Thyroid gland (tissue), 4 donors: ENCODE data around the gene SUMO3. TPM values are rescaled to one million over a fixed set of nuclear protein-coding genes. Genes with fewer than 3 reads are reported as not detected.

Source experiments
- DNase-seq, 2 donors: peaks; one replicate each; pipeline ENCODE4 v3.0.0-alpha.2; 2019
- H3K27ac ChIP-seq, 3 donors: fragments of 200-600 bp; sonication (generic); 1 replicate in 2 of 3; 2 replicates in 1 of 3; pipeline ENCODE4 v1.5.1; 2016 to 2019; ENCODE audit warnings: mild to moderate bottlenecking in 1 of 3, moderate library complexity in 1 of 3
- H3K27me3 ChIP-seq: fragments of 200-600 bp; sonication (generic); one replicate; pipeline ENCODE4 v1.5.1; 2019
- H3K36me3 ChIP-seq, 2 donors: fragments of 200-600 bp; sonication (generic); one replicate each; pipeline ENCODE4 v1.5.1; 2016 to 2019
- H3K4me1 ChIP-seq, 2 donors: fragments of 200-600 bp; sonication (generic); one replicate each; pipeline ENCODE4 v1.5.1; 2017 to 2019
- H3K4me3 ChIP-seq, 3 donors: fragments of 200-600 bp; sonication (generic); replicated peaks in 1 of 3; 1 replicate in 2 of 3; 2 replicates in 1 of 3; pipeline ENCODE4 v1.5.1; 2016; ENCODE audit warnings: mild to moderate bottlenecking in 1 of 3
- H3K9me3 ChIP-seq: fragments of 200-600 bp; sonication (generic); one replicate; pipeline ENCODE4 v1.5.1; 2017
- CTCF ChIP-seq, 6 experiments: fragments of 200-600 bp in 3 of 6; fragments of 450-650 bp in 3 of 6; sonication (generic) in 3 of 6; IDR thresholded peaks; one replicate each; pipeline ENCODE4 v1.5.1; 2016 to 2019; ENCODE audit warnings: antibody characterized with exemption in 6 of 6, mild to moderate bottlenecking in 2 of 6, inconsistent platforms in 1 of 6, moderate library complexity in 1 of 6
- POLR2A ChIP-seq, 2 donors: fragments of 450-650 bp; IDR thresholded peaks; one replicate each; pipeline ENCODE4 v1.6.1; 2017; ENCODE audit warnings: antibody characterized with exemption in 2 of 2, mild to moderate bottlenecking in 2 of 2, moderate library complexity in 1 of 2
- WGBS, 2 donors: methylation state at CpG; one replicate each; pipeline ENCODE4 v1.1.5; 2017; 5-methylcytosine and 5-hydroxymethylcytosine counted together
- intact Hi-C: fragments of 100-400 bp; cut with DNase I; formaldehyde crosslinking; loops from one replicate; pipeline ENCODE4 v1.15.1; 2023
- total RNA-seq, 4 donors: library from RNA; depleted of rRNA; stranded (reverse); fragments of >200 nt; gene quantifications; one replicate each; pipeline ENCODE4 v1.2.3, GENCODE V29; 2016

The SUMO3 gene
- total RNA-seq, 4 donors from 2014 or later = 65.7 to 127 (median 87.8) TPM

GRCh38 chr21:44855572-44855971 lies 37.7 kb upstream of the SUMO3 start:
- no peak overlapping the region for H3K4me3 ChIP-seq
- H3K4me1 ChIP-seq = no peaks in the 10 kb centered on the region
- H3K9me3 ChIP-seq = no peaks in the 10 kb centered on the region
- WGBS, 2 donors = 96 to 99% methylated on average over 14 of the region's 14 CpGs
- H3K27ac ChIP-seq = no peak overlapping the region
- TF ChIP-seq CTCF (IDR thresholded peaks at IDR 0.05) (no peak), POLR2A (IDR thresholded peaks at IDR 0.05) (no peak)
- no peaks in the 10 kb centered on the region for H3K27me3 ChIP-seq
- DNase-seq = no peak
- H3K36me3 ChIP-seq = peaks cover 60 to 68% of the 10 kb centered on the region in 2 donors
- intact Hi-C loops = no loop called here

- no peak overlapping the region for H3K27ac ChIP-seq
- H3K27me3 ChIP-seq = no peaks in the 10 kb centered on the region
- H3K9me3 ChIP-seq = no peaks in the 10 kb centered on the region
- H3K4me1 ChIP-seq = peaks cover 0 to 2% of the 10 kb centered on the region in 2 donors
- peaks cover 62 to 69% of the 10 kb centered on the region in 2 donors for H3K36me3 ChIP-seq
- intact Hi-C loops = no loop called here
- TF ChIP-seq POLR2A (IDR thresholded peaks at IDR 0.05) = no peak
- DNase-seq = no peak
- no peak overlapping the region for H3K4me3 ChIP-seq
- WGBS, 2 donors = 86 to 92% methylated on average over 31 of the region's 31 CpGs
Observed at GRCh38 chr21:44854664-44855446, 37.0 kb upstream of the SUMO3 start.

GRCh38 chr21:44854391-44854663 lies 36.5 kb upstream of the SUMO3 start:
- H3K36me3 ChIP-seq = peaks cover 66 to 70% of the 10 kb centered on the region in 2 donors
- H3K27ac ChIP-seq = no peak overlapping the region
- H3K4me1 ChIP-seq = peaks cover 4 to 6% of the 10 kb centered on the region in 2 donors
- WGBS, 2 donors = 86 to 91% methylated on average over 14 of the region's 14 CpGs
- H3K27me3 ChIP-seq = no peaks in the 10 kb centered on the region
- DNase-seq = no peak
- intact Hi-C loops = no loop called here
- no peaks in the 10 kb centered on the region for H3K9me3 ChIP-seq
- TF ChIP-seq CTCF (IDR thresholded peaks at IDR 0.05) (no peak), POLR2A (IDR thresholded peaks at IDR 0.05) (no peak)
- no peak overlapping the region for H3K4me3 ChIP-seq

- TF ChIP-seq CTCF (IDR thresholded peaks at IDR 0.05) (no peak), POLR2A (IDR thresholded peaks at IDR 0.05) (no peak)
- WGBS, 2 donors = 90 to 92% methylated on average over 22 to 33 of the region's 34 CpGs
- Histone ChIP-seq H3K27me3 (no peaks in the 10 kb centered on the region), H3K27ac (no peak overlapping the region), H3K4me3 (no peak overlapping the region), H3K4me1 (peaks cover 5 to 6% of the 10 kb centered on the region in 2 donors), H3K9me3 (no peaks in the 10 kb centered on the region), H3K36me3 (peaks cover 66 to 70% of the 10 kb centered on the region in 2 donors)
- no peak for DNase-seq
- intact Hi-C loops = no loop called here
Observed at GRCh38 chr21:44853601-44854390, 35.9 kb upstream of the SUMO3 start.

GRCh38 chr21:44850905-44851657 lies 33.2 kb upstream of the SUMO3 start:
- no peaks in the 10 kb centered on the region for H3K27me3 ChIP-seq
- H3K9me3 ChIP-seq = no peaks in the 10 kb centered on the region
- H3K27ac ChIP-seq = no peak overlapping the region
- H3K36me3 ChIP-seq = peaks cover 49 to 54% of the 10 kb centered on the region in 2 donors
- H3K4me3 ChIP-seq = no peak overlapping the region
- intact Hi-C loops = no loop called here
- WGBS, 2 donors = 86 to 93% methylated on average over 26 of the region's 26 CpGs
- DNase-seq = no peak
- peaks cover 11 to 13% of the 10 kb centered on the region in 2 donors for H3K4me1 ChIP-seq
- no peak for TF ChIP-seq POLR2A (IDR thresholded peaks at IDR 0.05)
- no peak for TF ChIP-seq CTCF (IDR thresholded peaks at IDR 0.05)
